Right ventricle myocardium inferior (tissue), 1 donor: ENCODE measurements around the gene CDH13. TPM values are rescaled to one million over a fixed set of nuclear protein-coding genes. Genes with fewer than 3 reads are reported as not detected.

ENCODE experiments used
- ATAC-seq: fragments of 200-7000 bp; cut with Tn5 transposase; one replicate; pipeline ENCODE4 v1.9.1; 2020; ENCODE audit warnings: mild to moderate bottlenecking, moderate library complexity
- DNase-seq: peaks from one replicate; pipeline ENCODE4 v3.0.0; 2021; ENCODE audit errors: missing footprints
- intact Hi-C: fragments of 100-400 bp; cut with DNase I; formaldehyde crosslinking; loops from one replicate; pipeline ENCODE4 v1.11.0; 2022
- total RNA-seq: library from RNA; stranded (reverse); fragmentation: NEBNext Ultra II Directional; extraction: Animal tissue kit (Norgen Biotek cat#: 25700); gene quantifications from one replicate; pipeline ENCODE4 v1.2.1, GENCODE V29; 2021
- donor health status: DM: no; HTN: yes; CAD: no; lungs with severe emphysema.

Gene CDH13
- total RNA-seq, 1 donor from 2014 or later = 173 TPM

DNA sequence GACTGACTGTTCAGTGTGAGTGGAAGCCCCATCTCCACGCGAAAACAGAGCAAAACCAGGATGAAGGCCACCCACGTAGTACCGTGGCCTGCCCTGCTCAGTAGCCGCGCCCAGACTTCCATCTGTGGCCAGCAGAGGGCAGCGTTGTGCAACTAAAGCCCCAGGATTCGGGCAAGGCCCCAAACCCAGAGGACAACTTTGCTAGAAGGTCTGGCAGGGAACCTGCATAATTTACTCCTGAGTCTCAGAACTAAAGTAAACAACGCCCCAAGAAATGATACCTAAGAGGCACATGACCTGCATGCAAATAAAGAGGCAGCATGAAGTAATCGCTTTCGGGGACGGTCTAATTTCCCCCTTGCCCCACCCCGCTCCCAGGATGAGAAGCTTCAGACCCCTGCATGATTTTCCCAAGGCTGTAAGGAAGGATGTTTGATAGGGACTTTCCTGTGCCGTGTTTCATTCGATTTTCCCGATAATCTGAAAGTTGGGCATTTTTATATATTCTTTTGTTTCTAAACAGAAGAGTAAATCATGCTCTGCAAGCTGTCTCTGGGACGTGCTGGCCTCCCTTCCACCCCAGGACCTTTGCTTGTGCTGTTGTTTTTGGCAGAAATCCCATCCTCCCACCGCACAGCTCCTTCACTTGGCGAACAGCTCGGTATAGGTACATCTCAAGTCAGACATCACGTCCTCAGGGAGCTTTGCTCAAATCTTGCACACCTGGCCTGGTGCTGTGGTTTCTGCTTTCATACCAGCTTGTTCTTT, 1199.6 kb downstream of the CDH13 start:
- intact Hi-C loops = loop anchor here (2.0 to 5.0 kb wide), 3 partner anchors 52 to 236 kb away; no protein-coding TSS in a partner anchor
- ATAC-seq (peak; percentile 87), DNase-seq (peak; percentile 93)

DNA sequence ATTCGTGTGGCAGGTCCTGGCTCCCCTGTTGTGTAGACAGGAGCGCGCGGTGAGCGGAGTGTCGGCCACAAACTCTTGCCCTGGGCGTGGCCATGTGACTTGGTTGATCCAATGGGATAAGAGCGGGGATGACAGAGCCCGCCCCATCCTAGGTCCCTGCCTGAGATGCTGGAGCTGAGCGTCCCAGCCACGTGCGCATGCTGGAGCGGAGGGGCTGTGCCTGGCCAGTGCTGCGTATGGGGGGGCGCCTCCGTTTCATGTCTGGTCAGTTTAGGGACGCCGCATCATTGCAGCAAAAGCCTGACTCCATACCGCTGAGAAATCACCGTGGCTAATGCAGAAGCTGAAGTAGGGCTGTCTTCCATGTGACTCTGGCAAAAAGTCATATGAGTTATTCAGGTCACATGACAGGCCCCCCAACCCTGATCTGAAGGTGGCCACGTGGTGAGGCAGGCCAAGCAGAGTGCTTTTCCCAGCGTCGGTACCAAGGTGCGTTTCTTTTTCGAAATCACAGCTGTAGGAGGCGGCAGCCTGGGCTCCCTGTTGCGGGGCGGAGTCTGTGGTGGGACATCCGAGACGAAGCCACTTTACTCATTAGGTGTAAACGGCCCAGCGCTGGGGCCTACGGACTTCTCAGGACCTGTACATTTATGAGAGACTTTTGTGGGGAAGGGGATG, 1203.5 kb downstream of the CDH13 start:
- DNase-seq = peak; percentile 39
- no peak for ATAC-seq
- intact Hi-C loops = no loop called here

GRCh38 chr16:83830769-83831455, 1204.1 kb downstream of the CDH13 start:
- DNase-seq = no peak
- no peak for ATAC-seq
- intact Hi-C loops = no loop called here

DNA sequence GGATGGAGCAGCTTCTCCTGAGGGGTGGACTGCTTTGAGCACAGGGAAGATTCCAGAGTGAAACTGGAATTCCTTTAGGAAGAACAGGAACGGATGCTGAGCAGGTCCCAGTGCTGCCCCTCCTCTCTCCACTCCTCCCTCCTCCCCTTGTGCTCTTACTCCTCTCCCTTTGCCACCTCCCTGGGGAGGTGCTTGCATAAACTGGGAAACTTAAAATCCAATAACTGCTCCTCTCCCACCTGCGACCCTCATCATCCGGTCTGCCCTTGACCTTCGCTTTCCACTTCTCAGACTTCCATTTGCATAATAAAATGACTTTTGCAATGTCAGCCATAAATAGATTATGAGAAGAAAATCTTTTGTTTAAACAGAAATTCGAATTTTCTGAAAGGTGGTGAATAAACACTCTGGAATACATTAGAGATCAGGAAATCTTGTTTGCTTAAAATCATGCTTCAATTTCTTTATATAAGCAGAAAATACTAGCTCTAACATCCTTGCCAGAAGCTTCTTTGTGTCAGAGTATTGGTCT, 1204.8 kb downstream of the CDH13 start:
- ATAC-seq = no peak
- no peak for DNase-seq
- intact Hi-C loops = no loop called here

- intact Hi-C loops = no loop called here
- ATAC-seq (no peak), DNase-seq (no peak)
Measured at GRCh38 chr16:83833921-83834320, 1207.2 kb downstream of the CDH13 start.

DNA sequence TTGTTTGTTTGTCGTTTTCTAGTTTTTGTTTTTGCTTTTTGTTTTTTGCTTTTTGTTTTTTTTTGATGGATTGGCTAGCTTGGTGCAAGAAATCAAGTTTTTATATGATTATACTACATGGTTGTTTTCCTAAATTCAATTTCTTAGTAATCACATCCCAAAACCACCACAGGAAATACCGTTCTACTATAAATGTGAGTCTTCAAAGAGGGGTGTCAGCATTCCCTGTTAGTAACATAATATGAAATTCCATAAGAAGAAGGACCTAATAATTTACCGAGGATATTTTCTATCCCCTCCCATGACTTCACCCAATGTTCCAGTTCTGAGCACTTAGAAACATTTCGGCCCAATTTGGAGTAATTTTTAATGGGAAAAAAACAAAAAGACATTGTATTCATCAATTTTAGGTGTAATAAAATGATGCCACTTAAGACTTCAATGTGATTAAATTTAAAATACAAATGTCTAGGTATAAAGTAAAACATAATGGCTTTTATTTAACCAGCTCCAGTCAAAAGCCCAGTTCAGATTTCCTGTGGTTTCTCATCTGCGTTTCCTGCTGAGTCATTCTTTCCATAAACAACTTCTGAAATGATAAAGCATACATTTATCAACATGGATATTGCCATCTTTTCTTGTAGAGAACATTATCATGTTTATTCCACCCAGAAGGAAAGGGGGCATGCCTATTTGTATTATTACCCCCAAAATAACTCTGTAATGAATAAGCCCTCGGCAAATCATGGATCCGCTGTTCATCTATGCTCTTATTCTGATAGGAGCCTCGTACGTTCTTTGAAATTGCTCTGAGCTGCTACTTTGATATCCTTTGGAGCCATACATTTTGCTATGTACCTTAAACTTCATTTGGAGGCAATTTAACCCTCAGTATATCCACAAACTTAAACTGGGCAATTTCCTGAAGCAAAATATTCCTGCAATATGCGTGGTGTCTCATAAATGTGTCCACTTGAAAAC, 1209.1 kb downstream of the CDH13 start:
- ATAC-seq (no peak), DNase-seq (no peak)
- intact Hi-C loops = no loop called here

GRCh38 chr16:83837566-83837965, 1210.8 kb downstream of the CDH13 start:
- no peak for ATAC-seq
- intact Hi-C loops = no loop called here
- DNase-seq = no peak

GRCh38 chr16:83838151-83838550, 1211.4 kb downstream of the CDH13 start:
- no peak for DNase-seq
- ATAC-seq = no peak
- intact Hi-C loops = no loop called here

DNA sequence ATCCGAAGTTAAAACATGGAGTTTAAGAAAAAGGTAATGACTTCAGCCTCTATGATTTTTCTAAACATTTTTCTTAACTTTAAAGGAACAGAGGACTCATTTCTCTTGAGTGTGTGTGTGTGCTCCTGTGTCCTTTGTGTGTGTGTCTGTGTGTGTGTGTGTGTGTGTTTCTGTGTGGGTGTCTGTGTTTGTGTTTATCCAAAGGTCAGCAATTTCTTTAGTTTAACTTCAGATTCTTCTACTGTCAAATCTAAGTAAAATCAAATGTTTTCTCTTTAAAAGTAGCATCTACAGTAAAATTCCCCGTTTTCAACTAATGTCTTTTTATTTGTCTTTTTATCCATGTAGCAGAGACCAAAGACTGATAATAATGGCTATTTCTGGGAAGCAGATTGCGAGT, 1212.8 kb downstream of the CDH13 start:
- no peak for ATAC-seq
- no peak for DNase-seq
- intact Hi-C loops = no loop called here

DNA sequence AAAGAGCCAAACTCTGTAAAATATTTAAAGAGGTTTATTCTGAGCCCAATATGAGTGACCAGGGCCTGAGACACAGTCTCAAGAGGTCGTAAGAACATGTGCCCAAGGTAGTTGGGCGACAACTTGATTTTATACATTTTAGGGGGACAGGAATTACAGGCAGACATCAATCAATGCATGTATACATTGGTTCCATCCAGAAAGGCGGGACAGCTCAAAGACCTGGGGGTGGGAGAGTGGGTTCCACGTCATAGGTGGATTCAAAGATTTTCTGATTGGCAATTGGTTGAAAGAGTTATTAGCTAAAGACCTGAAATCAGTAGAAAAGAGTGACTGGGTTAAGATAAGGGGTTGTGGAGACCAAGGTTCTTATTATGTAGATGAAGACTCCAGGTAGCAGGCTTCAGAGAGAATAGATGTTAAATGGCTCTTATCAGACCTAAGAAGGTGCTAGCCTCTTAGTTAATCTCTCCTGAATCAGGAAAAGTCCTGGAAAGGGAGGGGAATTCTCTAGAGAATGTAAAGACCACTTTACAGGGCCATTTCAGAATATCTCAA, 1213.4 kb downstream of the CDH13 start:
- intact Hi-C loops = no loop called here
- ATAC-seq (no peak), DNase-seq (no peak)

DNA sequence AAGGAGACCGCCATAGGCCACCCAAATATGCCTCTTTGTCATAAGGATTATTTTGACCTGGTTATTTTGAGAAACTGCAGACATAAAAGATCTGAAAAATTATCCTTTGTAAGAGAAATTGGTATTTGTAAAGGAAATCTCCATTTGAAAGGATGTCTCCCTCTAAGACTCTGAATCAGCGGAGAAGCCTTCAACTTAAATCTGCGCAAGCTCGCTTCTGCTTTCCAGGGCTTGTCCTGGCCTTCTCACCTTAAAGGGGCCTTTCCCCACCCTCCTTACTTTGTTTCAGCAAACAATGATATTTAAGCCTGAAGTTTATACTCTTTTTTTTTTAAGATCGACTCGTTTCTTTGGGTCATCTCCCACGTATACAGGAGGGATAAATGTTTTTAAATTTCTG, 1215.5 kb downstream of the CDH13 start:
- no peak for ATAC-seq
- no peak for DNase-seq
- intact Hi-C loops = no loop called here

DNA sequence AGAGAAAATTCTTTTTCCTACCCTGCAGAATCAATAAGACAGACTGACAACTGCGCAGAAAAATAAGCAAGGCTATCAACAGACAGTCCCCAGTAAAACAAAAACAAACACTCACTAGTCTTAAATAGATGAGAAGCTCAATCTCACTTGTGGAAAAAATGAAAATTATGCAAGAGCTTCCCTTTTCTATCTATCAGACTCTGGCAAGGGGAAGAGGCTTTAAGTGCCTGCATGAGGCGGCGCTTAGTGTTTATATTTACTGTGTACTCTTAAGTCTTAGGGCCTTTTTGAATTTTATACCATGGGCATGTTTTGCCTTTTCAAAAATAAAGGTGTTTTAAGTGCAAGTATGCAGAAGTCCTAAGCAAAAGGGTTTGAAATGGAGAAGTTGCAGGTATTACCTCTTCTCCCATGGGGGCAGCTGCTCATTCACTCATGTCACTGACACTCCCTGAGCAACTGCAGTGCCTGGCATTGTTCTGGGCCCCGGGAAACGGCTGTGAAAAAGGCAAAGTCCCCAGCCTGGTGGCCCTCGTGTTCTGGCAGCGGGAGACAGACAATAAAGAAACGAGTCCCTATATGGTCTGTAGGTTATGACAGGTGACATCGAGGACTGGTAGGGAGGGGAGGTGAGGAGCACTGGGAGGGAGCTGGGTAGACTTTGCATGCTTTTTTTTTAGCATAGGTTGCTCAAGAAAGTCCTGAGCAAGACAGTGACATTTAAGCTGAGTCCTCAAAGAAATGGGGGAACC, 1216.2 kb downstream of the CDH13 start:
- intact Hi-C loops = no loop called here
- DNase-seq (no peak), ATAC-seq (no peak)

GRCh38 chr16:83843657-83844056, 1216.9 kb downstream of the CDH13 start:
- ATAC-seq (no peak), DNase-seq (peak; percentile 74)

DNA sequence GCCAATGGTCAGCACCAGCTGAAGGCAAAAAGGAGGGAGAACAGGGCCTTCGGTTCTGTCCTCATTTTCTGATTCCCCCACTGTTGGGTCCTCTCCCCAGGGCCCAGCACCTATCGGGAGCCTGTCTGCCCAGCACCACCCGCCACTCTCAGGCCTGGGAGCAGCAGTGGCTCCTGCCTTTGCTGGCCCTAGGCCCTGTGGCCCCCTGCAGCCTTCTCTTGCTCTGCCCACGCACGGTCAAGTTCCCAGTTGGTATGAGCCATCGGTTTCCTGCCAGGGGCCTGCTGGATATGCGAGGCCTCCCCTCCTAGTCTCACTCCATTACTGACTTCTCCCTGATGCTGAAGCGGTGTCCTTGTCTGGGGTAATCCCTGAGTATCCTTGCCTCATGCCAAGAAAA, 1218.5 kb downstream of the CDH13 start:
- intact Hi-C loops = no loop called here
- DNase-seq (no peak), ATAC-seq (no peak)

More at GRCh38 chr16:83843657-83844056, 1216.9 kb downstream of the CDH13 start:
- intact Hi-C loops = no loop called here

GRCh38 chr16:83847371-83848225, 1220.8 kb downstream of the CDH13 start:
- intact Hi-C loops = no loop called here
- DNase-seq (no peak), ATAC-seq (no peak)

DNA sequence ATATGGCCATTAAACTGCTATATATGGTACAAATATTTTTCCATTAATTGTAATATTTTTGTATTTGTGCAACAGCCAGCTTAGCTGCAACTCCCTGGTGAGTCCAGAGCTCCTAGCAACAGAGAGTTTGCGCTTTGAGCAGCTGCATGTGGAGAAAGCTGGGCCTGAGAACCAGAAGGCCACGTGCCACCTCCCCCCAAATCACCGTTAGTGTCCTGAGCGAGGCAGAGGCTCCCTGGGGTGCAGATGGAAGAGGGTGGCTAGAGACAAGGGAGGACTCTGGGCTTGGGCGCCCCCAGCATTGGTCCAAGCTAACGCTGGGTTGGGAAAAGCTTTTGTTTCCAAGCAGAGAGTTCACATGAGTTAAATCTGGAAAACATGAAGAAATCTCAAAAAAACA, 1222.7 kb downstream of the CDH13 start:
- ATAC-seq (peak; percentile 74), DNase-seq (no peak)
- intact Hi-C loops = no loop called here
